ENCODE measurements around the gene NCK1.
"Not testable (repeated sequence)": the region's sequence is repeated elsewhere in the genome, so short reads cannot be mapped to it uniquely, and the experiment has no call there.

DNA sequence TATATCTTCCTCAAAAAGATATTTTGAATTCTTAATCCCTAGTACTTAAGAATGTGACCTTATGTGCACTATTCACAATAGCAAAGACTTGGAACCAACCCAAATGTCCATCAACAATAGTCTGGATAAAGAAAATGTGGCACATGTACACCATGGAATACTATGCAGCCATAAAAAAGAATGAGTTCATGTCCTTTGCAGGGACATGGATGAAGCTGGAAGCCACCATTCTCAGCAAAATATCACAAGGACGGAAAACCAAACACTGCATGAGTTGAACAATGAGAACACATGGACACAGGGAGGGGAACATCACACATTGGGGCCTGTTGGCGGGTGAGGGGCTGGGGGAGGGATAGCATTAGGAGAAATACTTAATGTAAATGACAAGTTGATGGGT is 17.5 kb downstream of the NCK1 start:
- TF ChIP-seq JUNB (IDR thresholded peaks at IDR 0.05; ENCODE audit: unreplicated experiment); EZH2phosphoT487 (IDR thresholded peaks at IDR 0.05; ENCODE audit: unreplicated experiment); EZH2 (IDR thresholded peaks at IDR 0.05; ENCODE audit: low read depth, unreplicated experiment); POLR2AphosphoS5 (IDR thresholded peaks at IDR 0.05; ENCODE audit: low read depth); CREB1 (CRISPR knock-in tag; IDR thresholded peaks at IDR 0.05; ENCODE audit: low read depth): not testable (repeated sequence)
- TF ChIP-seq, protein P1, sequence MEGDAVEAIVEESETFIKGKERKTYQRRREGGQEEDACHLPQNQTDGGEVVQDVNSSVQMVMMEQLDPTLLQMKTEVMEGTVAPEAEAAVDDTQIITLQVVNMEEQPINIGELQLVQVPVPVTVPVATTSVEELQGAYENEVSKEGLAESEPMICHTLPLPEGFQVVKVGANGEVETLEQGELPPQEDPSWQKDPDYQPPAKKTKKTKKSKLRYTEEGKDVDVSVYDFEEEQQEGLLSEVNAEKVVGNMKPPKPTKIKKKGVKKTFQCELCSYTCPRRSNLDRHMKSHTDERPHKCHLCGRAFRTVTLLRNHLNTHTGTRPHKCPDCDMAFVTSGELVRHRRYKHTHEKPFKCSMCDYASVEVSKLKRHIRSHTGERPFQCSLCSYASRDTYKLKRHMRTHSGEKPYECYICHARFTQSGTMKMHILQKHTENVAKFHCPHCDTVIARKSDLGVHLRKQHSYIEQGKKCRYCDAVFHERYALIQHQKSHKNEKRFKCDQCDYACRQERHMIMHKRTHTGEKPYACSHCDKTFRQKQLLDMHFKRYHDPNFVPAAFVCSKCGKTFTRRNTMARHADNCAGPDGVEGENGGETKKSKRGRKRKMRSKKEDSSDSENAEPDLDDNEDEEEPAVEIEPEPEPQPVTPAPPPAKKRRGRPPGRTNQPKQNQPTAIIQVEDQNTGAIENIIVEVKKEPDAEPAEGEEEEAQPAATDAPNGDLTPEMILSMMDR (conservative IDR thresholded peaks at IDR 0.05; ENCODE audit: low read depth in 2 of 2): not testable (repeated sequence)
- TF ChIP-seq, protein P2, sequence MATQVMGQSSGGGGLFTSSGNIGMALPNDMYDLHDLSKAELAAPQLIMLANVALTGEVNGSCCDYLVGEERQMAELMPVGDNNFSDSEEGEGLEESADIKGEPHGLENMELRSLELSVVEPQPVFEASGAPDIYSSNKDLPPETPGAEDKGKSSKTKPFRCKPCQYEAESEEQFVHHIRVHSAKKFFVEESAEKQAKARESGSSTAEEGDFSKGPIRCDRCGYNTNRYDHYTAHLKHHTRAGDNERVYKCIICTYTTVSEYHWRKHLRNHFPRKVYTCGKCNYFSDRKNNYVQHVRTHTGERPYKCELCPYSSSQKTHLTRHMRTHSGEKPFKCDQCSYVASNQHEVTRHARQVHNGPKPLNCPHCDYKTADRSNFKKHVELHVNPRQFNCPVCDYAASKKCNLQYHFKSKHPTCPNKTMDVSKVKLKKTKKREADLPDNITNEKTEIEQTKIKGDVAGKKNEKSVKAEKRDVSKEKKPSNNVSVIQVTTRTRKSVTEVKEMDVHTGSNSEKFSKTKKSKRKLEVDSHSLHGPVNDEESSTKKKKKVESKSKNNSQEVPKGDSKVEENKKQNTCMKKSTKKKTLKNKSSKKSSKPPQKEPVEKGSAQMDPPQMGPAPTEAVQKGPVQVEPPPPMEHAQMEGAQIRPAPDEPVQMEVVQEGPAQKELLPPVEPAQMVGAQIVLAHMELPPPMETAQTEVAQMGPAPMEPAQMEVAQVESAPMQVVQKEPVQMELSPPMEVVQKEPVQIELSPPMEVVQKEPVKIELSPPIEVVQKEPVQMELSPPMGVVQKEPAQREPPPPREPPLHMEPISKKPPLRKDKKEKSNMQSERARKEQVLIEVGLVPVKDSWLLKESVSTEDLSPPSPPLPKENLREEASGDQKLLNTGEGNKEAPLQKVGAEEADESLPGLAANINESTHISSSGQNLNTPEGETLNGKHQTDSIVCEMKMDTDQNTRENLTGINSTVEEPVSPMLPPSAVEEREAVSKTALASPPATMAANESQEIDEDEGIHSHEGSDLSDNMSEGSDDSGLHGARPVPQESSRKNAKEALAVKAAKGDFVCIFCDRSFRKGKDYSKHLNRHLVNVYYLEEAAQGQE (IDR thresholded peaks at IDR 0.05; ENCODE audit: unreplicated experiment): not testable (repeated sequence)
